ENCODE measurements around the gene NXNL1. TPM values are rescaled to one million over a fixed set of nuclear protein-coding genes. Genes with fewer than 3 reads are reported as not detected.

The NXNL1 gene
- total and polyA plus RNA-seq, 2 of the 13 experiments (the other 11 are each of a cell fraction or from before 2014, with no cell fraction given) = not detected

GRCh38 chr19:17419621-17420474, 40.9 kb downstream of the NXNL1 start, which contains the start of gene MVB12A (continued):
- TF ChIP-seq ZNF17 (CRISPR knock-in tag; IDR thresholded peaks at IDR 0.05) (no peak), GLI4 (CRISPR knock-in tag; IDR thresholded peaks at IDR 0.05; ENCODE audit: borderline replicate concordance) (no peak), DDIT3 (CRISPR knock-in tag; IDR thresholded peaks at IDR 0.05) (no peak), NR0B2 (CRISPR knock-in tag; IDR thresholded peaks at IDR 0.05) (no peak), MYNN (CRISPR knock-in tag; IDR thresholded peaks at IDR 0.05; ENCODE audit: low read depth) (no peak), PRDM4 (CRISPR knock-in tag; IDR thresholded peaks at IDR 0.05; ENCODE audit: borderline replicate concordance) (no peak), TCF12 (IDR thresholded peaks at IDR 0.05) (no peak), TCF12 (CRISPR knock-in tag; IDR thresholded peaks at IDR 0.05) (no peak), ZXDC (CRISPR knock-in tag; IDR thresholded peaks at IDR 0.05) (no peak), ZNF253 (CRISPR knock-in tag; IDR thresholded peaks at IDR 0.05; ENCODE audit: borderline replicate concordance) (peak; percentile 18; the same call in 1 of the 2 replicates), ZNF572 (CRISPR knock-in tag; IDR thresholded peaks at IDR 0.05) (no peak), CSRNP1 (CRISPR knock-in tag; IDR thresholded peaks at IDR 0.05) (peak; percentile 26; the same call in 1 of the 2 replicates), ZBTB14 (CRISPR knock-in tag; IDR thresholded peaks at IDR 0.05) (peak; percentile 89), ZFP82 (CRISPR knock-in tag; IDR thresholded peaks at IDR 0.05; ENCODE audit: borderline replicate concordance) (peak; percentile 62; the same call in 1 of the 2 replicates)

All from HepG2 (cell line).